Thyroid gland (tissue), 4 donors: Measurements from ENCODE around the gene PAGR1.

Source experiments
- POLR2A ChIP-seq, 2 donors: fragments of 450-650 bp; IDR thresholded peaks; one replicate each; pipeline ENCODE4 v1.6.1; 2017; ENCODE audit warnings: antibody characterized with exemption in 2 of 2, mild to moderate bottlenecking in 2 of 2, moderate library complexity in 1 of 2
- TF ChIP-seq, protein P1 (sequence below), 6 experiments: fragments of 200-600 bp in 3 of 6; fragments of 450-650 bp in 3 of 6; sonication (generic) in 3 of 6; IDR thresholded peaks; one replicate each; pipeline ENCODE4 v1.5.1; 2016 to 2019; ENCODE audit warnings: antibody characterized with exemption in 6 of 6, mild to moderate bottlenecking in 2 of 6, inconsistent platforms in 1 of 6, moderate library complexity in 1 of 6

DNA sequence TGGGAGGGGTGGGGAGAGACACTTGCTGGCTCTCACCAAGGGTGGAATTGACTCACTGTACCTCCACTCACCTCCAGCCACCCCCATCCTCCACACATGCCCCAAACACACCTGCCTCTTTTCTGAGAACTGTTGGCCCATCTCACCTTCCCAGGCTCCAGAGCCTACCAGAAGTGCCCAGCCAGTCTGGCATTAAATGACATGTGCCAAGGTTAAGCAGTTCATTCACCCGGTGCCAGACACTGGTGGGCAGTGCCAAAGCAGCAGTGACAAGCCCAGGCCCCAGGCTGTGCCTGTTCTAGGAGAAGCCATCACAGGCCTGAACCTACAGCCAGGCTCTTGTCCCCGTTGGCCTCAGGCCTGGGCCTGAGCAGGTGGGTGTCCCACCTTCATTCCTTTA, 15.5 kb downstream of the PAGR1 start:
- TF ChIP-seq, protein P1, sequence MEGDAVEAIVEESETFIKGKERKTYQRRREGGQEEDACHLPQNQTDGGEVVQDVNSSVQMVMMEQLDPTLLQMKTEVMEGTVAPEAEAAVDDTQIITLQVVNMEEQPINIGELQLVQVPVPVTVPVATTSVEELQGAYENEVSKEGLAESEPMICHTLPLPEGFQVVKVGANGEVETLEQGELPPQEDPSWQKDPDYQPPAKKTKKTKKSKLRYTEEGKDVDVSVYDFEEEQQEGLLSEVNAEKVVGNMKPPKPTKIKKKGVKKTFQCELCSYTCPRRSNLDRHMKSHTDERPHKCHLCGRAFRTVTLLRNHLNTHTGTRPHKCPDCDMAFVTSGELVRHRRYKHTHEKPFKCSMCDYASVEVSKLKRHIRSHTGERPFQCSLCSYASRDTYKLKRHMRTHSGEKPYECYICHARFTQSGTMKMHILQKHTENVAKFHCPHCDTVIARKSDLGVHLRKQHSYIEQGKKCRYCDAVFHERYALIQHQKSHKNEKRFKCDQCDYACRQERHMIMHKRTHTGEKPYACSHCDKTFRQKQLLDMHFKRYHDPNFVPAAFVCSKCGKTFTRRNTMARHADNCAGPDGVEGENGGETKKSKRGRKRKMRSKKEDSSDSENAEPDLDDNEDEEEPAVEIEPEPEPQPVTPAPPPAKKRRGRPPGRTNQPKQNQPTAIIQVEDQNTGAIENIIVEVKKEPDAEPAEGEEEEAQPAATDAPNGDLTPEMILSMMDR (IDR thresholded peaks at IDR 0.05), result no peak
- no peak for TF ChIP-seq POLR2A (IDR thresholded peaks at IDR 0.05)
